H1 (cell line): ENCODE results near the gene IL36B.

Experiments used
- CBX8 ChIP-seq: fragments of 300-800, 300-1000 bp; sonication (generic); IDR thresholded peaks from 2 replicates; pipeline ENCODE4 v1.7.1; 2016; ENCODE audit warnings: low read depth, low read length, borderline replicate concordance
- CTCF ChIP-seq, 3 experiments: IDR thresholded peaks; 1 replicate in 2 of 3; 2 replicates in 1 of 3; pipeline versions ENCODE4 v1.5.1 to v1.6.1; 2011; ENCODE audit warnings: low read length in 3 of 3, mild to moderate bottlenecking in 3 of 3, inconsistent platforms in 2 of 3, low read depth in 1 of 3, moderate library complexity in 1 of 3; ENCODE audit not compliant: insufficient read depth in 1 of 3; ENCODE audit errors: control extremely low read depth in 1 of 3
- EP300 ChIP-seq, 2 experiments: IDR thresholded peaks; 1 replicate in 1 of 2; 2 replicates in 1 of 2; pipeline ENCODE4 v1.6.1; 2011 to 2012; ENCODE audit warnings: low read depth in 2 of 2, low read length in 2 of 2, mild to moderate bottlenecking in 2 of 2, borderline replicate concordance in 1 of 2, inconsistent platforms in 1 of 2, moderate library complexity in 1 of 2
- EZH2 ChIP-seq: fragments of 200-600 bp; sonication (generic); IDR thresholded peaks from 2 replicates; pipeline ENCODE4 v1.7.1; 2012; ENCODE audit warnings: low read depth, mild to moderate bottlenecking, moderate library complexity, low read length, inconsistent platforms; ENCODE audit not compliant: severe bottlenecking
- GABPA ChIP-seq: IDR thresholded peaks from 2 replicates; pipeline ENCODE4 v1.6.1; 2011; ENCODE audit warnings: mild to moderate bottlenecking, low read length, moderate library complexity, borderline replicate concordance; ENCODE audit not compliant: insufficient read depth
- JUN ChIP-seq: IDR thresholded peaks from 2 replicates; pipeline ENCODE4 v1.6.1; 2011; ENCODE audit warnings: low read depth, mild to moderate bottlenecking, improper control_type of control experiment, low read length
- NRF1 ChIP-seq: IDR thresholded peaks from 2 replicates; pipeline ENCODE4 v1.6.1; 2011; ENCODE audit warnings: mild to moderate bottlenecking, low read depth, low read length, improper control_type of control experiment
- POLR2A ChIP-seq, 2 experiments: IDR thresholded peaks; 1 replicate in 1 of 2; 2 replicates in 1 of 2; pipeline ENCODE4 v1.6.1; 2011; ENCODE audit warnings: low read depth in 2 of 2, low read length in 2 of 2, mild to moderate bottlenecking in 2 of 2; ENCODE audit errors: control extremely low read depth in 1 of 2
- POLR2AphosphoS5 ChIP-seq: IDR thresholded peaks from 2 replicates; pipeline ENCODE4 v1.6.1; 2011; ENCODE audit warnings: low read depth, low read length
- RAD21 ChIP-seq, 2 experiments: IDR thresholded peaks in 1 of 2; conservative IDR thresholded peaks in 1 of 2; 2 replicates each; pipeline ENCODE4 v1.6.1; 2011; ENCODE audit warnings: low read depth in 2 of 2, low read length in 2 of 2, improper control_type of control experiment in 1 of 2, inconsistent platforms in 1 of 2, mild to moderate bottlenecking in 1 of 2, moderate library complexity in 1 of 2
- RNF2 ChIP-seq: fragments of 200-900, 300-1000 bp; sonication (generic); IDR thresholded peaks from 2 replicates; pipeline ENCODE4 v1.7.1; 2016; ENCODE audit warnings: borderline replicate concordance, low read depth, mild to moderate bottlenecking, antibody characterized with exemption, low read length; ENCODE audit not compliant: poor library complexity, severe bottlenecking; ENCODE audit errors: missing control alignments
- TAF1 ChIP-seq: IDR thresholded peaks from 2 replicates; pipeline ENCODE4 v1.6.1; 2011; ENCODE audit warnings: mild to moderate bottlenecking, low read depth, low read length
- USF2 ChIP-seq: IDR thresholded peaks from 2 replicates; pipeline ENCODE4 v1.6.1; 2011; ENCODE audit warnings: low read length, improper control_type of control experiment
- ZNF274 ChIP-seq: IDR thresholded peaks from 2 replicates; pipeline ENCODE4 v1.7.0; 2012; ENCODE audit warnings: low read length, borderline replicate concordance; ENCODE audit errors: extremely low read depth

GRCh38 chr2:113005030-113005509, 47.6 kb downstream of the IL36B start, which contains the start of gene IL36A:
- TF ChIP-seq POLR2AphosphoS5 (no peak), CTCF (IDR thresholded peaks at IDR 0.05; ENCODE audit: control extremely low read depth in 1 of 3, insufficient read depth in 1 of 3, low read depth in 1 of 3, low read length in 3 of 3) (no peak), USF2 (no peak), JUN (no peak), GABPA (no peak), EZH2 (no peak), NRF1 (no peak), RNF2 (no peak), POLR2A (IDR thresholded peaks at IDR 0.05; ENCODE audit: control extremely low read depth in 1 of 2, low read depth in 2 of 2, low read length in 2 of 2) (no peak), ZNF274 (no peak), EP300 (IDR thresholded peaks at IDR 0.05; ENCODE audit: borderline replicate concordance in 1 of 2, low read depth in 2 of 2, low read length in 2 of 2) (no peak), TAF1 (no peak), CBX8 (no peak), RAD21 (IDR thresholded peaks at IDR 0.05 in 1 of 2, conservative IDR thresholded peaks at IDR 0.05 in 1 of 2; ENCODE audit: low read depth in 2 of 2, low read length in 2 of 2) (no peak)
